Chondrocyte (in vitro differentiated cells): ENCODE data around the gene MRPL52. TPM values are rescaled to one million over a fixed set of nuclear protein-coding genes. Genes with fewer than 3 reads are reported as not detected.

ENCODE experiments used
- DNase-seq: peaks from one replicate; pipeline ENCODE4 v3.0.0; 2021; ENCODE audit warnings: mixed read lengths, low spot score
- H3K27ac Mint-ChIP-seq: one replicate; pipeline ENCODE4 v1.8.0; 2021; ENCODE audit warnings: mild to moderate bottlenecking, moderate library complexity, mixed read lengths; ENCODE audit not compliant: unreplicated experiment
- H3K27me3 Mint-ChIP-seq: 2 replicates; pipeline ENCODE4 v1.8.0; 2021; ENCODE audit warnings: low read depth, mixed read lengths
- H3K36me3 Mint-ChIP-seq: 2 replicates; pipeline ENCODE4 v1.8.0; 2021; ENCODE audit warnings: low read depth, mixed read lengths
- H3K4me1 Mint-ChIP-seq: 2 replicates; pipeline ENCODE4 v1.8.0; 2021; ENCODE audit warnings: low read depth, mild to moderate bottlenecking, mixed read lengths
- H3K4me3 Mint-ChIP-seq: one replicate; pipeline ENCODE4 v1.8.0; 2021; ENCODE audit warnings: mild to moderate bottlenecking, moderate library complexity, mixed read lengths; ENCODE audit not compliant: unreplicated experiment
- H3K9me3 Mint-ChIP-seq: 2 replicates; pipeline ENCODE4 v1.8.0; 2021; ENCODE audit warnings: low read depth, mixed read lengths
- CTCF ChIP-seq: fragments of 200-600 bp; sonication (generic); IDR thresholded peaks from 2 replicates; pipeline ENCODE4 v1.5.0; 2021; ENCODE audit warnings: antibody characterized with exemption, mild to moderate bottlenecking, moderate library complexity
- total RNA-seq: library from RNA; stranded (reverse); gene quantifications from 3 replicates; pipeline ENCODE4 v1.2.1, GENCODE V29; 2021

Gene MRPL52
- total RNA-seq, 1 donor from 2014 or later: 71.5 TPM

- no peak overlapping the region for H3K27ac Mint-ChIP-seq
- no peak for DNase-seq
- TF ChIP-seq CTCF: peak; percentile 50
These were observed 36.0 kb downstream of the MRPL52 start for GRCh38 chr14:22865424-22866405.

GRCh38 chr14:22866874-22867273, 37.2 kb downstream of the MRPL52 start:
- H3K27ac Mint-ChIP-seq: no peak overlapping the region
- DNase-seq: no peak
- H3K4me1 Mint-ChIP-seq: peaks cover 9% of the 10 kb centered on the region
- TF ChIP-seq CTCF: no peak
- no peaks in the 10 kb centered on the region for H3K9me3 Mint-ChIP-seq
- H3K27me3 Mint-ChIP-seq: no peaks in the 10 kb centered on the region
- H3K36me3 Mint-ChIP-seq: no peaks in the 10 kb centered on the region
- no peak overlapping the region for H3K4me3 Mint-ChIP-seq

More at GRCh38 chr14:22865424-22866405, 36.0 kb downstream of the MRPL52 start:
- Mint-ChIP-seq H3K9me3 (no peaks in the 10 kb centered on the region), H3K4me3 (no peak overlapping the region), H3K4me1 (peaks cover 5% of the 10 kb centered on the region), H3K27me3 (no peaks in the 10 kb centered on the region), H3K36me3 (no peaks in the 10 kb centered on the region)

GRCh38 chr14:22870811-22871223, 41.1 kb downstream of the MRPL52 start:
- TF ChIP-seq CTCF: no peak
- Mint-ChIP-seq H3K27ac (peak overlapping the region; percentile 97), H3K4me1 (peaks cover 25% of the 10 kb centered on the region), H3K27me3 (no peaks in the 10 kb centered on the region), H3K4me3 (peak overlapping the region; percentile 87), H3K9me3 (no peaks in the 10 kb centered on the region), H3K36me3 (peaks cover 14% of the 10 kb centered on the region)
- no peak for DNase-seq

GRCh38 chr14:22871224-22872032, 41.7 kb downstream of the MRPL52 start, which contains the start of gene LRP10:
TSS of gene LRP10 (plus strand) at chr14:22871740. CDS start at chr14:22872304, 564 bp downstream.
- H3K27ac Mint-ChIP-seq: peak within 1 kb of the TSS; percentile 97
- no peaks in the 10 kb centered on the region for H3K9me3 Mint-ChIP-seq
- no peaks in the 10 kb centered on the region for H3K27me3 Mint-ChIP-seq
- H3K4me3 Mint-ChIP-seq: peak within 1 kb of the TSS; percentile 87
- TF ChIP-seq CTCF: peak; percentile 22
- DNase-seq: no peak
- peaks cover 25% of the 10 kb centered on the region for H3K4me1 Mint-ChIP-seq
- peaks cover 20% of the 10 kb centered on the region for H3K36me3 Mint-ChIP-seq
